Measurements from ENCODE around the gene GLRX2.
"Not testable (repeated sequence)": the region's sequence is repeated elsewhere in the genome, so short reads cannot be mapped to it uniquely, and the experiment has no call there.

GRCh38 chr1:193117167-193117566, 12.0 kb upstream of the GLRX2 start:
- TF ChIP-seq CTCF, POLR2A, EP300 (IDR thresholded peaks at IDR 0.05): not testable (repeated sequence)

Data from ovary (tissue), 3 donors.